ENCODE measurements around the gene CDK16. TPM values are rescaled to one million over a fixed set of nuclear protein-coding genes. Genes with fewer than 3 reads are reported as not detected.
"Not testable (repeated sequence)": the region's sequence is repeated elsewhere in the genome, so short reads cannot be mapped to it uniquely, and the experiment has no call there.

Gene CDK16
- total and polyA plus RNA-seq, 10 donors = 18.4 to 75.3 (median 55.7) TPM

DNA sequence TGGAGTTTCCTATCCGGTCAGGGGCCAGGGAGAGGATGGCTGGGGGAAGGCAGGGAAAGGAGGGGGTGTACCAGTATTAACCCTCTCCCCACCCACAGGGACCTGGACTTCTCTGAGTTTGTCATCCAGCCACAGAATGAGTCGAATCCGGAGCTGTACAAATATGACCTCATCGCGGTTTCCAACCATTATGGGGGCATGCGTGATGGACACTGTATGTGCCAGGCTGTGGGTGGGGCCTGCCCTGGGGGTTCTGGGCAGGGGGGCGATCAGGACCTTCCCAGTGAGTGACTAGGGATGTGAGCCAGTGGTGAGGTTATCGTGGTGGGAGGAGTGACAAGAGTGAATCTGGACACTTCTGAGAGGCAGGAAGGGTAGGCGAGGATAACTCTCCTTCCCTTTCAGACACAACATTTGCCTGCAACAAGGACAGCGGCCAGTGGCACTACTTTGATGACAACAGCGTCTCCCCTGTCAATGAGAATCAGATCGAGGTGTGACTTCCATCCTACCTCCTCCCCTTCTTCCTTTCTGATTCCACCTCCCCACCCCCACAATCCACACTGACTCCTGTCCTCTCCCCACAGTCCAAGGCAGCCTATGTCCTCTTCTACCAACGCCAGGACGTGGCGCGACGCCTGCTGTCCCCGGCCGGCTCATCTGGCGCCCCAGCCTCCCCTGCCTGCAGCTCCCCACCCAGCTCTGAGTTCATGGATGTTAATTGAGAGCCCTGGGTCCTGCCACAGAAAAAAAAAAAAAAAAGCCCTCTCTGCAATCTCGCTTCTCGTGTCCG lies 28.9 kb downstream of the CDK16 start:
- Histone ChIP-seq H3K36me3 (peaks cover 0 to 68% (median 29%) of the 10 kb centered on the region in 6 donors), H3K27ac (no peak overlapping the region), H3K4me3 (no peak overlapping the region), H3K9me3 (no peaks in the 10 kb centered on the region), H3K27me3 (replicated peaks in 1 of 7) (peaks cover 0 to 5% (median 0%) of the 10 kb centered on the region in 7 donors), H3K4me1 (no peaks in the 10 kb centered on the region)
- WGBS, 5 donors = 80 to 95% (median 87%) methylated on average over 15 to 23 of the region's 23 CpGs
- DNase-seq = peak; percentile 56
- intact Hi-C loops (cut with DNase I; ENCODE audit: low total_unique reads) = no loop called here
- no peak for TF ChIP-seq CTCF (IDR thresholded peaks at IDR 0.05 in 8 of 11, conservative IDR thresholded peaks at IDR 0.05 in 3 of 11)
- no peak for TF ChIP-seq POLR2A (IDR thresholded peaks at IDR 0.05)
- TF ChIP-seq POLR2AphosphoS5 (IDR thresholded peaks at IDR 0.05) = no peak

DNA sequence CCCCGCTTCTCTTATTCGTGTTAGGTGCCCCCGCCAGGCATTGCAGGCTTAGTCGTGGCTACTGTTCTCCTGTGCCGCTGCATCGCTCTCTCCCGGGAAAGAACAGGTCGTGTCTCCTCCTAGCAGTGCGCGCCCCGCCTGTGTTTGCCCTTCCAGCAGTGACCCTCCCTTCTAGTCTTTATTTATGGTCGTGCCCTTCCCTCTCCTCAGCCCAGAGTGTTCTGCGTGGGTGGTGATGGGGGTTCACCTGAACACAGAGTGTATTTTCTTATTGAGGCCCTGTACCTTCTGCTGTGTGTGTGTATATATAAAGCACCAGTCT lies 29.5 kb downstream of the CDK16 start:
- H3K4me1 ChIP-seq = no peaks in the 10 kb centered on the region
- H3K36me3 ChIP-seq = peaks cover 0 to 62% (median 27%) of the 10 kb centered on the region in 6 donors
- WGBS, 5 donors = 79 to 92% (median 89%) methylated on average over 12 to 13 of the region's 13 CpGs
- intact Hi-C loops (cut with DNase I; ENCODE audit: low total_unique reads) = no loop called here
- H3K27ac ChIP-seq = no peak overlapping the region
- H3K9me3 ChIP-seq = peaks cover 0 to 3% (median 0%) of the 10 kb centered on the region in 8 donors
- peak; percentile 41 for DNase-seq
- no peak overlapping the region for H3K4me3 ChIP-seq
- peaks cover 0 to 5% (median 0%) of the 10 kb centered on the region in 7 donors for H3K27me3 ChIP-seq (replicated peaks in 1 of 7)
- TF ChIP-seq POLR2A (IDR thresholded peaks at IDR 0.05) (no peak), POLR2AphosphoS5 (IDR thresholded peaks at IDR 0.05) (no peak), CTCF (IDR thresholded peaks at IDR 0.05 in 8 of 11, conservative IDR thresholded peaks at IDR 0.05 in 3 of 11) (no peak)

DNA sequence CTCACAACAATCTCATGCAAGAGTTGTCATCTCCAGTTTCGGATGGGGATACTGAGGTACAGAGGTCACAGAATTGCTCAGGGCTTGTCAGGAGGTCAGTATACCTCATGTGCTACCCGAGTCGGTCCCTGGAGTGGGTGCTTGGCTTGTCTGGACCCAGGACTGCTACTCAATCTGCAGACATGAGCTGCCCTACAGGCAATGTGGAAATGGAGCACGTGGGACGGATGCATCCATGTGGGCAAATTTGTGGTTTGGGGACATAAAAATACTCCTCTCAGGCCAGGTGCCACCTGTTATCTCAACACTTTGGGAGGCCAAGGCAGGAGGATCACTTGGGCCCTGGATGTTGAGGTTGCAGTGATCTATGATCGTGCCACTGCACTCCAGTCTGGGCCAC lies 30.1 kb downstream of the CDK16 start:
- peaks cover 0 to 8% (median 0%) of the 10 kb centered on the region in 8 donors for H3K9me3 ChIP-seq
- H3K27me3 ChIP-seq (replicated peaks in 1 of 7) = peaks cover 0 to 5% (median 0%) of the 10 kb centered on the region in 7 donors
- TF ChIP-seq POLR2AphosphoS5 (IDR thresholded peaks at IDR 0.05) = no peak
- no peak for TF ChIP-seq POLR2A (IDR thresholded peaks at IDR 0.05)
- TF ChIP-seq CTCF (IDR thresholded peaks at IDR 0.05 in 8 of 11, conservative IDR thresholded peaks at IDR 0.05 in 3 of 11) = no peak
- no peak overlapping the region for H3K4me3 ChIP-seq
- H3K27ac ChIP-seq = no peak overlapping the region
- intact Hi-C loops (cut with DNase I; ENCODE audit: low total_unique reads) = no loop called here
- H3K4me1 ChIP-seq = no peaks in the 10 kb centered on the region
- H3K36me3 ChIP-seq = peaks cover 0 to 56% (median 25%) of the 10 kb centered on the region in 6 donors
- peak; percentile 25 for DNase-seq
- 78 to 100% (median 87%) methylated on average over 1 to 6 of the region's 6 CpGs for WGBS, 5 donors

GRCh38 chrX:47250017-47250347 lies 31.5 kb downstream of the CDK16 start:
- intact Hi-C loops (cut with DNase I; ENCODE audit: low total_unique reads) = no loop called here
- DNase-seq = no peak
- TF ChIP-seq POLR2A (IDR thresholded peaks at IDR 0.05) = no peak
- no peak for TF ChIP-seq CTCF (IDR thresholded peaks at IDR 0.05 in 8 of 11, conservative IDR thresholded peaks at IDR 0.05 in 3 of 11)
- TF ChIP-seq POLR2AphosphoS5 (IDR thresholded peaks at IDR 0.05) = no peak
- no peak overlapping the region for H3K4me3 ChIP-seq
- H3K27me3 ChIP-seq (replicated peaks in 1 of 7) = no peaks in the 10 kb centered on the region
- H3K9me3 ChIP-seq = peaks cover 0 to 19% (median 0%) of the 10 kb centered on the region in 8 donors
- WGBS, 5 donors = 85 to 94% (median 90%) methylated on average over 5 to 6 of the region's 6 CpGs
- no peak overlapping the region for H3K27ac ChIP-seq
- H3K36me3 ChIP-seq = peaks cover 0 to 42% (median 18%) of the 10 kb centered on the region in 6 donors
- no peaks in the 10 kb centered on the region for H3K4me1 ChIP-seq

GRCh38 chrX:47257620-47258019 lies 39.1 kb downstream of the CDK16 start:
- H3K27ac ChIP-seq; intact Hi-C loops (cut with DNase I; ENCODE audit: low total_unique reads); H3K4me3 ChIP-seq; H3K4me1 ChIP-seq; H3K36me3 ChIP-seq: not testable (repeated sequence)
- H3K9me3 ChIP-seq = peaks cover 0 to 19% (median 0%) of the 10 kb centered on the region in 8 donors
- 91 to 99% (median 92%) methylated on average over 12 of the region's 12 CpGs for WGBS, 5 donors
- peaks cover 0 to 12% (median 0%) of the 10 kb centered on the region in 7 donors for H3K27me3 ChIP-seq (replicated peaks in 1 of 7)
- DNase-seq = peak; percentile 17
